Posterior vena cava (tissue), 2 donors: Measurements from ENCODE around the gene UNC5C. TPM values are rescaled to one million over a fixed set of nuclear protein-coding genes. Genes with fewer than 3 reads are reported as not detected.

Source experiments
- DNase-seq: peaks from one replicate; pipeline ENCODE4 v3.0.0-alpha.2; 2020; ENCODE audit warnings: low spot score
- intact Hi-C, 2 donors: fragments of 100-400 bp; cut with DNase I; formaldehyde crosslinking; loops; one replicate each; pipeline versions ENCODE4 v1.14.1 to v1.14.2; 2022 to 2023
- long read RNA-seq, 2 donors: library from polyadenylated mRNA; unstranded; transcript quantifications; one replicate each; pipeline ENCODE4 v2.0.0, GENCODE V29; 2020 to 2021
- total RNA-seq, 2 donors: library from RNA; stranded (reverse); fragmentation: NEBNext Ultra II Directional; extraction: Animal tissue kit (Norgen Biotek cat#: 25700); gene quantifications; one replicate each; pipeline ENCODE4 v1.2.1, GENCODE V29; 2021
- donor health status: DM: yes; HTN: yes; CAD: no.
- donor health status: DM: yes; HTN: yes; CAD: no.

UNC5C gene
- total RNA-seq = 10 to 100 TPM in 1 of 2 donors, 1 to 10 TPM in 1; 9.2 to 14.9 TPM
- long read RNA-seq, donor 1, partial matches to known transcripts = 0 of 11 reads
- long read RNA-seq, donor 1, other reads (novel, unspliced or antisense) = 11 of 11 reads
- long read RNA-seq, donor 2, partial matches to known transcripts = 0 of 5 reads
- long read RNA-seq, donor 2, other reads (novel, unspliced or antisense) = 5 of 5 reads

GRCh38 chr4:95548738-95549245, at the start of gene UNC5C:
UNC5C (minus strand) TSS chr4:95548973.
- DNase-seq = peak; percentile 92
- intact Hi-C loops = no loop called here

GRCh38 chr4:95596676-95597075, 47.9 kb upstream of the UNC5C start:
- intact Hi-C loops = no loop called here
- no peak for DNase-seq

- no peak for DNase-seq
- intact Hi-C loops = no loop called here
Observed at GRCh38 chr4:95594629-95595028, 45.9 kb upstream of the UNC5C start.

GRCh38 chr4:95594013-95594412, 45.2 kb upstream of the UNC5C start:
- intact Hi-C loops = no loop called here
- no peak for DNase-seq

- intact Hi-C loops = no loop called here
- no peak for DNase-seq
Observed at GRCh38 chr4:95591278-95591677, 42.5 kb upstream of the UNC5C start.

- intact Hi-C loops = no loop called here
- no peak for DNase-seq
Observed at GRCh38 chr4:95590615-95591014, 41.8 kb upstream of the UNC5C start.

- intact Hi-C loops = no loop called here
- DNase-seq = no peak
Observed at GRCh38 chr4:95585016-95585695, 36.4 kb upstream of the UNC5C start.

- intact Hi-C loops = no loop called here
Observed at GRCh38 chr4:95580226-95580625, 31.5 kb upstream of the UNC5C start.

GRCh38 chr4:95572304-95572991, 23.7 kb upstream of the UNC5C start:
- peak; percentile 84 for DNase-seq
- intact Hi-C loops = no loop called here

More at GRCh38 chr4:95580226-95580625, 31.5 kb upstream of the UNC5C start:
- no peak for DNase-seq

GRCh38 chr4:95571577-95571976, 22.8 kb upstream of the UNC5C start:
- intact Hi-C loops = no loop called here
- DNase-seq = no peak

GRCh38 chr4:95563638-95564337, 15.0 kb upstream of the UNC5C start:
- intact Hi-C loops = no loop called here

GRCh38 chr4:95560774-95561173, 12.0 kb upstream of the UNC5C start:
- no peak for DNase-seq
- intact Hi-C loops = no loop called here

More at GRCh38 chr4:95563638-95564337, 15.0 kb upstream of the UNC5C start:
- DNase-seq = no peak

GRCh38 chr4:95556207-95556859, 7.6 kb upstream of the UNC5C start:
- no peak for DNase-seq
- intact Hi-C loops = no loop called here

- no peak for DNase-seq
- intact Hi-C loops = no loop called here
Observed at GRCh38 chr4:95552942-95553550, 4.3 kb upstream of the UNC5C start.

GRCh38 chr4:95551653-95552052, 2.9 kb upstream of the UNC5C start:
- no peak for DNase-seq
- intact Hi-C loops = no loop called here

- intact Hi-C loops = no loop called here
- DNase-seq = no peak
Observed at GRCh38 chr4:95550115-95550987, 1.6 kb upstream of the UNC5C start.

- intact Hi-C loops = no loop called here
Observed at GRCh38 chr4:95549246-95550114, 707 bp upstream of the UNC5C start.

More at GRCh38 chr4:95549246-95550114, 707 bp upstream of the UNC5C start:
- peak; percentile 90 for DNase-seq
